ENCODE data around the gene YPEL1.

GRCh38 chr22:21771631-21771976 lies 36.0 kb upstream of the YPEL1 start:
- TF ChIP-seq CTCF (IDR thresholded peaks at IDR 0.05) (no peak), POLR2AphosphoS5 (IDR thresholded peaks at IDR 0.05) (no peak), POLR2A (IDR thresholded peaks at IDR 0.05) (no peak)
